ENCODE results near the gene OR4B1. TPM values are rescaled to one million over a fixed set of nuclear protein-coding genes. Genes with fewer than 3 reads are reported as not detected.

OR4B1 gene
- total RNA-seq (not detected), polyA plus RNA-seq (not detected)
- long read RNA-seq, donor 1 = 0 reads
- long read RNA-seq, donor 2 = 0 reads
- long read RNA-seq, donor 3 = 0 reads
- long read RNA-seq, donor 4 = 0 reads
- long read RNA-seq, donor 5 = 0 reads
- long read RNA-seq, donor 6 = 0 reads
- long read RNA-seq, donor 7 = 0 reads
- long read RNA-seq, donor 8 = 0 reads
- long read RNA-seq, donor 9 = 0 reads
- long read RNA-seq, donor 10 = 0 reads

DNA sequence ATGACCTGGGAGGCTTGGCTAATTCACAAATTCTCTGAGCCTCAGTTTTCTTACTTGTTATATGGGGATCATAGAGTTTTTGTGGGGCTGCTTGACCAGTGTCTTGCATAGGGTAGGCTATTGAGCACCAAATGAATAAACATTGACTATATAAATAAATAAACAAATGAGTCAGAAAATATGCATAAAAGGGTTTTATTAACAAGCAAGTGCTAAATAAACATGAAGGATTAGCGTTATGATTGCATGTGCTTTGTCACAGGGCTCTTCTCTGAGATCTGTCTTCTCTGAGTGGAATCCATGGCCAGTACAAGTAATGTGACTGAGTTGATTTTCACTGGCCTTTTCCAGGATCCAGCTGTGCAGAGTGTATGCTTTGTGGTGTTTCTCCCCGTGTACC is at the start of gene OR4B1:
Gene OR4B1 (plus strand): TSS at position 301 of the 400 bp plus-strand sequence. CDS start 0 bp downstream, at position 301.
- H3K4me3 ChIP-seq = no peak within 1 kb of the TSS
- H3K4me1 ChIP-seq = no peaks in the 10 kb centered on the region
- no peak within 1 kb of the TSS for H3K27ac ChIP-seq
- DNase-seq = no peak
- no peak for TF ChIP-seq EP300 (IDR thresholded peaks at IDR 0.05)
- no peak for TF ChIP-seq CTCF (IDR thresholded peaks at IDR 0.05)
- no peak for TF ChIP-seq POLR2A (IDR thresholded peaks at IDR 0.05)
- no peak for TF ChIP-seq POLR2AphosphoS5 (IDR thresholded peaks at IDR 0.05)
- intact Hi-C loops (cut with DNase I; ENCODE audit: low total_unique reads) = no loop called here
- no peaks in the 10 kb centered on the region for H3K36me3 ChIP-seq
- 46 to 71% (median 59%) methylated on average over 2 of the region's 2 CpGs for WGBS, 5 donors
- no peaks in the 10 kb centered on the region for H3K27me3 ChIP-seq
- no peaks in the 10 kb centered on the region for H3K9me3 ChIP-seq

DNA sequence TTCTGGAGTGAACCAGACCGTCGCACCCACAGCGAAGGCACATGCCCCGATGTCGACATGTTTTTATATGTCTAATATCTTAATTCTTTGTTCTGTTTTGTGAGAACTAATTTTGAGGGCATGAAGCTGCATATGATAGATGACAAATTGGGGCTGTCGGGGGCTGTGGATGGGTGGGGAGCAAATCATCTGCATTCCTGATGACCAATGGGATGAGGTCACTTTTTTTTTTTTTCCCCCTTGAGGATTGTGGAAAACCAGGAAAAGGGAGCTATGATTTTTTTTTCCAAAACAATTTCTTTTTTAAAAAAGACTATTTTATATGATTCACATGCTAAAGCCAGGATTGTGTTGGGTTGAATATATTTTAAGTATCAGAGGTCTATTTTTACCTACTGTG is 49.2 kb upstream of the OR4B1 start:
- H3K27ac ChIP-seq = no peak overlapping the region
- TF ChIP-seq CTCF (IDR thresholded peaks at IDR 0.05) = no peak
- TF ChIP-seq POLR2AphosphoS5 (IDR thresholded peaks at IDR 0.05) = no peak
- TF ChIP-seq EP300 (IDR thresholded peaks at IDR 0.05) = no peak
- no peak for TF ChIP-seq POLR2A (IDR thresholded peaks at IDR 0.05)
- H3K4me3 ChIP-seq = no peak overlapping the region
- intact Hi-C loops (cut with DNase I; ENCODE audit: low total_unique reads) = no loop called here
- peaks cover 12 to 65% (median 60%) of the 10 kb centered on the region in 4 donors for H3K36me3 ChIP-seq
- H3K9me3 ChIP-seq = no peaks in the 10 kb centered on the region
- 90 to 96% (median 93%) methylated on average over 6 of the region's 6 CpGs for WGBS, 5 donors
- peaks cover 6 to 29% (median 17%) of the 10 kb centered on the region in 4 donors for H3K4me1 ChIP-seq
- no peak for DNase-seq
- H3K27me3 ChIP-seq = no peaks in the 10 kb centered on the region

DNA sequence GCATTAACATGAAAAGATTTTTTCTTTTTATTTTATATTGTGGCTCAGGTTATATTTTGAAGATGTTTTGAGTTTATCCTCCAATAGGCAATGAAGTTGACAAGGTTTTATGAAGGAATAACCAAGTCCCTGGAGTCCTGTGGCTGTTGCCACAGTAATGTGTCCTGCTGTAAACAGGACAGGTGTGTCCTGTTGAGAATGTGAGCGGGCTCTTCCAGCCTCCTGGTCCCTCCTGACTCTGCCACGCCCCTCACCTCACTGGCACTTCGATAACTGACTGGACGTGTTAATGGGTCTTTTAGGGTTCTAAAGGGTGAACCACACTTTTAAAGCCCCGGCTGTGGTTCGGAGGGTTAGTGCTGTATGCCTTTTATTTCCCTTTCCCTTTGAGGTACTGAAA is 47.8 kb upstream of the OR4B1 start:
- H3K27me3 ChIP-seq = no peaks in the 10 kb centered on the region
- 84 to 88% (median 87%) methylated on average over 6 of the region's 6 CpGs for WGBS, 5 donors
- intact Hi-C loops (cut with DNase I; ENCODE audit: low total_unique reads) = no loop called here
- peaks cover 6 to 30% (median 19%) of the 10 kb centered on the region in 4 donors for H3K4me1 ChIP-seq
- TF ChIP-seq EP300 (IDR thresholded peaks at IDR 0.05) = no peak
- no peak for TF ChIP-seq POLR2AphosphoS5 (IDR thresholded peaks at IDR 0.05)
- no peak for TF ChIP-seq POLR2A (IDR thresholded peaks at IDR 0.05)
- no peak for TF ChIP-seq CTCF (IDR thresholded peaks at IDR 0.05)
- no peak overlapping the region for H3K4me3 ChIP-seq
- H3K9me3 ChIP-seq = no peaks in the 10 kb centered on the region
- DNase-seq = no peak
- peaks cover 12 to 52% (median 47%) of the 10 kb centered on the region in 4 donors for H3K36me3 ChIP-seq
- H3K27ac ChIP-seq = no peak overlapping the region

GRCh38 chr11:48169259-48169658 is 47.4 kb upstream of the OR4B1 start:
- peak in 1 of 2 donors; percentile 14 for DNase-seq
- peak overlapping the region in 1 of 5 donors; percentile 33 for H3K27ac ChIP-seq
- 66 to 79% (median 75%) methylated on average over 6 of the region's 6 CpGs for WGBS, 5 donors
- peaks cover 6 to 30% (median 19%) of the 10 kb centered on the region in 4 donors for H3K4me1 ChIP-seq
- H3K27me3 ChIP-seq = no peaks in the 10 kb centered on the region
- H3K4me3 ChIP-seq = no peak overlapping the region
- intact Hi-C loops (cut with DNase I; ENCODE audit: low total_unique reads) = no loop called here
- peaks cover 9 to 47% (median 43%) of the 10 kb centered on the region in 4 donors for H3K36me3 ChIP-seq
- TF ChIP-seq POLR2AphosphoS5 (IDR thresholded peaks at IDR 0.05) (no peak), POLR2A (IDR thresholded peaks at IDR 0.05) (no peak), EP300 (IDR thresholded peaks at IDR 0.05) (no peak), CTCF (IDR thresholded peaks at IDR 0.05) (no peak)
- H3K9me3 ChIP-seq = no peaks in the 10 kb centered on the region

All from stomach (tissue), 19 donors.